ENCODE data around the gene NUDCD3.

- TF ChIP-seq CTCF (optimal IDR thresholded peaks at IDR 0.05 in 1 of 3, IDR thresholded peaks at IDR 0.05 in 1 of 3, conservative IDR thresholded peaks at IDR 0.05 in 1 of 3; ENCODE audit: extremely low read depth in 1 of 3, insufficient read depth in 2 of 3, low read length in 3 of 3) (no peak), EZH2 (IDR thresholded peaks at IDR 0.05; ENCODE audit: low read length) (no peak)
Measured at GRCh38 chr7:44445986-44446671, 44.3 kb downstream of the NUDCD3 start.
